Neural cell (in vitro differentiated cells): ENCODE results near the gene HIBADH. TPM values are rescaled to one million over a fixed set of nuclear protein-coding genes. Genes with fewer than 3 reads are reported as not detected.

Experiments used
- H2AFZ ChIP-seq: fragments of 200-600, 300-800 bp; sonication (generic), shearing (Covaris generic); 2 replicates; pipeline ENCODE4 v1.6.0; 2014; ENCODE audit warnings: low read depth, mild to moderate bottlenecking, antibody characterized with exemption, low read length, moderate library complexity
- H3F3A ChIP-seq: fragments of 200-600 bp; shearing (Covaris generic); 2 replicates; pipeline ENCODE4 v1.6.1; 2016; ENCODE audit warnings: mild to moderate bottlenecking, moderate library complexity, mixed read lengths, antibody characterized with exemption, low read length; ENCODE audit not compliant: insufficient read depth, poor library complexity, severe bottlenecking
- H3K27ac ChIP-seq: fragments of 200-600, 300-800 bp; sonication (generic), shearing (Covaris generic); 2 replicates; pipeline ENCODE4 v1.5.1; 2014; ENCODE audit warnings: mild to moderate bottlenecking, low read length, moderate library complexity
- H3K27me3 ChIP-seq: fragments of 300-800, 200-600 bp; sonication (generic), shearing (Covaris generic); 2 replicates; pipeline ENCODE4 v1.6.0; 2014; ENCODE audit warnings: mild to moderate bottlenecking, low read depth, low read length, moderate library complexity; ENCODE audit not compliant: insufficient read depth
- H3K36me3 ChIP-seq: fragments of 300-800, 200-600 bp; sonication (generic), shearing (Covaris generic); 2 replicates; pipeline ENCODE4 v1.5.1; 2014; ENCODE audit warnings: mild to moderate bottlenecking, antibody characterized with exemption, low read length, moderate library complexity; ENCODE audit not compliant: insufficient read depth
- H3K4me2 ChIP-seq: fragments of 300-800, 200-600 bp; sonication (generic), shearing (Covaris generic); 2 replicates; pipeline ENCODE4 v1.6.0; 2014; ENCODE audit warnings: mild to moderate bottlenecking, low read length
- H3K4me3 ChIP-seq: fragments of 300-800, 200-600 bp; sonication (generic), shearing (Covaris generic); 2 replicates; pipeline ENCODE4 v1.5.1; 2014; ENCODE audit warnings: mild to moderate bottlenecking, low read length, moderate library complexity
- H3K79me2 ChIP-seq: fragments of 200-600 bp; shearing (Covaris generic); replicated peaks from 2 replicates; pipeline ENCODE4 v1.6.0; 2014; ENCODE audit warnings: mild to moderate bottlenecking, low read length, moderate library complexity; ENCODE audit not compliant: insufficient read depth
- H3K9ac ChIP-seq: fragments of 300-800, 200-600 bp; sonication (generic), shearing (Covaris generic); 2 replicates; pipeline ENCODE4 v1.6.1; 2016; ENCODE audit warnings: mild to moderate bottlenecking, low read length, mixed read lengths
- H3K9me2 ChIP-seq: fragments of 200-600 bp; shearing (Covaris generic); 2 replicates; pipeline ENCODE4 v1.6.1; 2016; ENCODE audit warnings: mild to moderate bottlenecking, low read length, mixed read lengths; ENCODE audit not compliant: insufficient read depth
- H3K9me3 ChIP-seq: fragments of 200-600, 300-800 bp; sonication (generic), shearing (Covaris generic); 2 replicates; pipeline ENCODE4 v1.6.1; 2016; ENCODE audit warnings: mild to moderate bottlenecking, mixed run types, low read length, moderate library complexity, mixed read lengths
- H4K20me1 ChIP-seq: fragments of 200-600 bp; shearing (Covaris generic); 2 replicates; pipeline ENCODE4 v1.6.1; 2016; ENCODE audit warnings: mild to moderate bottlenecking, mixed run types; ENCODE audit not compliant: insufficient read depth
- EP300 ChIP-seq: fragments of 450-650 bp; conservative IDR thresholded peaks from 2 replicates; pipeline ENCODE4 v1.6.1; 2014; ENCODE audit warnings: antibody characterized with exemption, mild to moderate bottlenecking, moderate library complexity; ENCODE audit not compliant: poor library complexity, severe bottlenecking
- EZH2 ChIP-seq: fragments of 200-600, 300-800 bp; shearing (Covaris generic), sonication (generic); IDR thresholded peaks from 2 replicates; pipeline ENCODE4 v1.6.1; 2014; ENCODE audit warnings: antibody characterized with exemption, low read length, borderline replicate concordance, mild to moderate bottlenecking; ENCODE audit not compliant: insufficient read depth, poor library complexity, severe bottlenecking
- MXI1 ChIP-seq: fragments of 450-650 bp; conservative IDR thresholded peaks from 2 replicates; pipeline ENCODE4 v1.6.1; 2014; ENCODE audit warnings: antibody characterized with exemption, mild to moderate bottlenecking; ENCODE audit not compliant: poor library complexity, severe bottlenecking
- POLR2AphosphoS5 ChIP-seq: IDR thresholded peaks from 2 replicates; pipeline ENCODE4 v1.6.1; 2012
- RAD21 ChIP-seq: fragments of 450-650 bp; conservative IDR thresholded peaks from 2 replicates; pipeline ENCODE4 v1.6.1; 2014; ENCODE audit warnings: antibody characterized with exemption, mild to moderate bottlenecking, moderate library complexity
- SMC3 ChIP-seq: fragments of 450-650 bp; conservative IDR thresholded peaks from 2 replicates; pipeline ENCODE4 v1.6.1; 2014; ENCODE audit warnings: antibody characterized with exemption, mild to moderate bottlenecking, moderate library complexity; ENCODE audit not compliant: poor library complexity
- TAF1 ChIP-seq: IDR thresholded peaks from 2 replicates; pipeline ENCODE4 v1.6.1; 2012; ENCODE audit warnings: low read depth
- polyA plus RNA-seq: library from polyadenylated mRNA; depleted of rRNA; stranded (reverse); fragments of >200 nt; gene quantifications from 2 replicates; pipeline ENCODE4 v1.2.3, GENCODE V29; 2014
- TF ChIP-seq, protein P1 (sequence below): fragments of 450-650 bp; IDR thresholded peaks from 2 replicates; pipeline ENCODE4 v1.5.1; 2014; ENCODE audit warnings: antibody characterized with exemption, mild to moderate bottlenecking, moderate library complexity; ENCODE audit not compliant: poor library complexity, severe bottlenecking
- TF ChIP-seq, protein P2 (sequence below): IDR thresholded peaks from 2 replicates; pipeline ENCODE4 v1.6.1; 2012; ENCODE audit warnings: borderline replicate concordance

The HIBADH gene
- polyA plus RNA-seq, 1 donor from 2014 or later, result 14.4 TPM

DNA sequence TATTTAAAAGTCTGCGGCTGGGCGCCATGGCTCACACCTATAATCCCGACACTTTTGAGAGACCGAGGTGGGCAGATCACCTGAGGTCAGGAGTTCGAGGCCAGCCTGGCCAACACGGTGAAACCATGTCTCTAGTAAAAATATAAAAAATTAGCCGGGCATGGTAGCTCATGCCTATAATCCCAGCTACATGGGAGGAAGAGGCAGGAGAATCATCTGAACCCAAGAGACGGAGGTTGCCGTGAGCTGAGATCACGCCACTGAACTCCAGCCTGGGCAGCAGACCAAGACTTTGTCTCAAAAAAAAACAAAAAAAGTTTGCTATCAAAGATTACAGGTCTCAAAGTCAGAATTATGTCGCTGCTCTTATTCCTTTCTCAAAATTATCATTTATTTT, 55.5 kb downstream of the HIBADH start:
- TF ChIP-seq MXI1, result no peak
- TF ChIP-seq SMC3, result no peak
- TF ChIP-seq, protein P1, sequence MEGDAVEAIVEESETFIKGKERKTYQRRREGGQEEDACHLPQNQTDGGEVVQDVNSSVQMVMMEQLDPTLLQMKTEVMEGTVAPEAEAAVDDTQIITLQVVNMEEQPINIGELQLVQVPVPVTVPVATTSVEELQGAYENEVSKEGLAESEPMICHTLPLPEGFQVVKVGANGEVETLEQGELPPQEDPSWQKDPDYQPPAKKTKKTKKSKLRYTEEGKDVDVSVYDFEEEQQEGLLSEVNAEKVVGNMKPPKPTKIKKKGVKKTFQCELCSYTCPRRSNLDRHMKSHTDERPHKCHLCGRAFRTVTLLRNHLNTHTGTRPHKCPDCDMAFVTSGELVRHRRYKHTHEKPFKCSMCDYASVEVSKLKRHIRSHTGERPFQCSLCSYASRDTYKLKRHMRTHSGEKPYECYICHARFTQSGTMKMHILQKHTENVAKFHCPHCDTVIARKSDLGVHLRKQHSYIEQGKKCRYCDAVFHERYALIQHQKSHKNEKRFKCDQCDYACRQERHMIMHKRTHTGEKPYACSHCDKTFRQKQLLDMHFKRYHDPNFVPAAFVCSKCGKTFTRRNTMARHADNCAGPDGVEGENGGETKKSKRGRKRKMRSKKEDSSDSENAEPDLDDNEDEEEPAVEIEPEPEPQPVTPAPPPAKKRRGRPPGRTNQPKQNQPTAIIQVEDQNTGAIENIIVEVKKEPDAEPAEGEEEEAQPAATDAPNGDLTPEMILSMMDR, result no peak
- TF ChIP-seq, protein P2, sequence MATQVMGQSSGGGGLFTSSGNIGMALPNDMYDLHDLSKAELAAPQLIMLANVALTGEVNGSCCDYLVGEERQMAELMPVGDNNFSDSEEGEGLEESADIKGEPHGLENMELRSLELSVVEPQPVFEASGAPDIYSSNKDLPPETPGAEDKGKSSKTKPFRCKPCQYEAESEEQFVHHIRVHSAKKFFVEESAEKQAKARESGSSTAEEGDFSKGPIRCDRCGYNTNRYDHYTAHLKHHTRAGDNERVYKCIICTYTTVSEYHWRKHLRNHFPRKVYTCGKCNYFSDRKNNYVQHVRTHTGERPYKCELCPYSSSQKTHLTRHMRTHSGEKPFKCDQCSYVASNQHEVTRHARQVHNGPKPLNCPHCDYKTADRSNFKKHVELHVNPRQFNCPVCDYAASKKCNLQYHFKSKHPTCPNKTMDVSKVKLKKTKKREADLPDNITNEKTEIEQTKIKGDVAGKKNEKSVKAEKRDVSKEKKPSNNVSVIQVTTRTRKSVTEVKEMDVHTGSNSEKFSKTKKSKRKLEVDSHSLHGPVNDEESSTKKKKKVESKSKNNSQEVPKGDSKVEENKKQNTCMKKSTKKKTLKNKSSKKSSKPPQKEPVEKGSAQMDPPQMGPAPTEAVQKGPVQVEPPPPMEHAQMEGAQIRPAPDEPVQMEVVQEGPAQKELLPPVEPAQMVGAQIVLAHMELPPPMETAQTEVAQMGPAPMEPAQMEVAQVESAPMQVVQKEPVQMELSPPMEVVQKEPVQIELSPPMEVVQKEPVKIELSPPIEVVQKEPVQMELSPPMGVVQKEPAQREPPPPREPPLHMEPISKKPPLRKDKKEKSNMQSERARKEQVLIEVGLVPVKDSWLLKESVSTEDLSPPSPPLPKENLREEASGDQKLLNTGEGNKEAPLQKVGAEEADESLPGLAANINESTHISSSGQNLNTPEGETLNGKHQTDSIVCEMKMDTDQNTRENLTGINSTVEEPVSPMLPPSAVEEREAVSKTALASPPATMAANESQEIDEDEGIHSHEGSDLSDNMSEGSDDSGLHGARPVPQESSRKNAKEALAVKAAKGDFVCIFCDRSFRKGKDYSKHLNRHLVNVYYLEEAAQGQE, result no peak
- TF ChIP-seq EZH2, result no peak
- TF ChIP-seq POLR2AphosphoS5, result no peak
- TF ChIP-seq EP300, result no peak
- TF ChIP-seq TAF1, result no peak
- TF ChIP-seq RAD21, result no peak
- Histone ChIP-seq H3K4me2 (no peak overlapping the region), H3K9ac (no peak overlapping the region), H3F3A (no peaks in the 10 kb centered on the region), H4K20me1 (no peaks in the 10 kb centered on the region), H3K27ac (no peak overlapping the region), H3K9me3 (no peaks in the 10 kb centered on the region), H3K9me2 (no peaks in the 10 kb centered on the region), H3K4me3 (no peak overlapping the region), H3K27me3 (no peaks in the 10 kb centered on the region), H3K36me3 (no peaks in the 10 kb centered on the region), H3K79me2 (no peaks in the 10 kb centered on the region), H2AFZ (no peak overlapping the region)

DNA sequence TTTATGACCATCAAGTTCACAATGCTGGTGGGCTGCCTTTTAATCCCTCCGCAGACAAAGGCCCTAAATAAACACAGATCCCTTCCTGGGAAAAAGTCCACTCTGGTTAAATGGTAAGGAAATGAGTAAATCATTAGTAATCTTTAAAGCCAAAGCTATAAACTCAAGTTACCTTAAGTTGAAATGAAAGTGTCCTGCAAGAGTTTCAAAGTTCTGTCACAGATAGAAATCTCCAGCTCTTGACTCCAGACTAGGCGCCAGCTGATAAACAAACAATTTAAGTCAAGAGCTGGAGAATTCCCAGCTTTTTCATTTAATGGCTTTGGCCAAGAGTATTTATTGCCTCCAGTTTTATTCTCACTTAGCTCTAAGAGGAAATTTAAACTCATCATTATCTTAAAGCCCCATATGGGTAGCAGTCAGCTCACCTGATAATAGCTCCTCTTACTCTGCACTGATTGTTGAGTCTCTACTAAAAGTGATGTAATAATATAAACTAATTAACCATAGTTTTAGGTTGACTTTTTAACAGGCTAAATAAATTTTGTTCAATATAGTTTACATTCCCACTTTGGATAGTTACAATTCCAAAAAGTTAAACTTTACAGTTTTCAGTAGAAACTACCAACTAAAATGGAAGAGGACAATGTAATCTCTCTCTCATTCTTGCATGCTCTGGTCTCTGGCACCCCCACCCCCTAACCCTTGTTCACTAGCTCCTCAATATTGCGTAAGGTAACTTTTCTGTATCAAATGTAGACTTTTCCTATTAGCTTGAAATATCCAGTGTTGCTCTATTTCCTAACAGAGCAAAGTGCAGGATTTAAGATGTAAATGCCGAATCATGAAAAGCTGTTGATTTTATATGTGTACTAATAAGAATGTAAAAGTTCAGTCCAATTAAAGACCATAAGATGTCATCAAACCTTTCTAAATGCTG, 56.1 kb downstream of the HIBADH start:
- Histone ChIP-seq H3K4me3 (no peak overlapping the region), H3K9me3 (no peaks in the 10 kb centered on the region), H3K27ac (no peak overlapping the region), H3K4me2 (no peak overlapping the region), H2AFZ (no peak overlapping the region), H3F3A (no peaks in the 10 kb centered on the region), H3K9me2 (no peaks in the 10 kb centered on the region), H3K79me2 (no peaks in the 10 kb centered on the region), H4K20me1 (no peaks in the 10 kb centered on the region), H3K36me3 (no peaks in the 10 kb centered on the region), H3K9ac (no peak overlapping the region), H3K27me3 (no peaks in the 10 kb centered on the region)
- TF ChIP-seq EP300 (no peak), SMC3 (no peak), MXI1 (no peak), RAD21 (no peak), TAF1 (no peak), POLR2AphosphoS5 (no peak), EZH2 (no peak)
- TF ChIP-seq, protein P2, result no peak
- TF ChIP-seq, protein P1, result no peak
